RWPE1 (cell line): Measurements from ENCODE around the gene CHI3L1.
"Not testable (repeated sequence)": the region's sequence is repeated elsewhere in the genome, so short reads cannot be mapped to it uniquely, and the experiment has no call there.

Experiments
- CTCF ChIA-PET: fragments of 350-600 bp; sonication (Branson Sonifier 250); formaldehyde crosslinking; extraction: SDS; loops from one replicate; lab custom pipeline; 2021; lab: Yijun Ruan, JAX
- POLR2A ChIA-PET: fragments of 400-600 bp; formaldehyde crosslinking; extraction: SDS; loops from one replicate; lab custom pipeline; 2020; ENCODE audit warnings: antibody characterized with exemption; ENCODE audit not compliant: low non-redundant PET; lab: Yijun Ruan, JAX
- DNase-seq: peaks from one replicate; pipeline ENCODE4 v3.0.0; 2012; ENCODE audit warnings: low spot score
- H3K27ac ChIP-seq: fragments of 450-650 bp; 2 replicates; pipeline ENCODE4 v1.5.1; 2017
- TF ChIP-seq, protein P1 (sequence below): fragments of 450-650 bp; conservative IDR thresholded peaks from 2 replicates; pipeline ENCODE4 v1.5.1; 2017; ENCODE audit warnings: low read depth, mild to moderate bottlenecking

CHI3L1 gene

DNA sequence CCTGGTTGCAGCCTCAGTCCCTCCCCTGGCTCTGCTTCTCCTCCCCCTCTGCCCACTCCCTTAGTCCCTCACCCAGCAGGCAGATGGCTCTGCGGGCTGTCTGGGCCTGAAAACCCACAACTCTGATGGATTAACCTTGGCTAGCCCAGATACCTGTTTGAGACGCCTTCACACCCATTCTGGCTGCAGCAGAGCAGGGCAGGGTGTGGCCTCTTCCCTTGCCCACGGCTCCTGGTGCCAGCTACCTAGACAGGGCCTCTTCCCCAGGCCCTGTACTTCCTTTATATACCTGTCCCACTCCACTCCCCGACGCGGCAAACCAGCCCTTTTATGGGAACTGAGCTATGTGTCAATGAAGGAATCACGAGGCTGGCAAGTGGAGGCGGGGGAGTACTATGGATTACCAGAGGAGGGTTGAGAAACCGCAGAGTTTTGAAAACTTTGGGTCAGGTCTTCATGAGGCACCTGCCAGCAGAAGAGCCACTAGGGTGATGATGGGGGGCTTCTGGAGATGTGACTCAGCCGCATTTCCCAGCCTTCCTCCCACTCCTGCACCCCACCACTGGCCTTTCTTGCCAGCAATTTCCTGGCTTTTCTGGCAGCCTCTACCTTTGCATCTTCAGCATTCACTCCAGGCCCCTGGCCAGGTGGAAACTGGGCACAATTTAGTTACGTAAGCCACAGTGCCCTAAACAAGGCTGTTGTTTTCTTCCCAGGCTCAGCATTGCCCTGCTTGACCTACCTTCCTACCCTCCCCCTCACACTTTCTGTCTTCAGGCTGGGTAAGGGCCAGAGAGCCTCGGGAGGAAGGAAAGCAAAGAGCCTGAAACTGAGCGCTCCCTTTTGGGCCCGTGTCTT, at the start of gene CHI3L1:
Gene CHI3L1 (minus strand): TSS at position 259 of the 858 bp plus-strand sequence. CDS start 81 bp downstream, at position 178.
- no peak for DNase-seq
- peak within 1 kb of the TSS; percentile 65 for H3K27ac ChIP-seq
- POLR2A ChIA-PET, result no interaction called here
- TF ChIP-seq, protein P1, sequence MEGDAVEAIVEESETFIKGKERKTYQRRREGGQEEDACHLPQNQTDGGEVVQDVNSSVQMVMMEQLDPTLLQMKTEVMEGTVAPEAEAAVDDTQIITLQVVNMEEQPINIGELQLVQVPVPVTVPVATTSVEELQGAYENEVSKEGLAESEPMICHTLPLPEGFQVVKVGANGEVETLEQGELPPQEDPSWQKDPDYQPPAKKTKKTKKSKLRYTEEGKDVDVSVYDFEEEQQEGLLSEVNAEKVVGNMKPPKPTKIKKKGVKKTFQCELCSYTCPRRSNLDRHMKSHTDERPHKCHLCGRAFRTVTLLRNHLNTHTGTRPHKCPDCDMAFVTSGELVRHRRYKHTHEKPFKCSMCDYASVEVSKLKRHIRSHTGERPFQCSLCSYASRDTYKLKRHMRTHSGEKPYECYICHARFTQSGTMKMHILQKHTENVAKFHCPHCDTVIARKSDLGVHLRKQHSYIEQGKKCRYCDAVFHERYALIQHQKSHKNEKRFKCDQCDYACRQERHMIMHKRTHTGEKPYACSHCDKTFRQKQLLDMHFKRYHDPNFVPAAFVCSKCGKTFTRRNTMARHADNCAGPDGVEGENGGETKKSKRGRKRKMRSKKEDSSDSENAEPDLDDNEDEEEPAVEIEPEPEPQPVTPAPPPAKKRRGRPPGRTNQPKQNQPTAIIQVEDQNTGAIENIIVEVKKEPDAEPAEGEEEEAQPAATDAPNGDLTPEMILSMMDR, result no peak
- CTCF ChIA-PET, result interaction anchor here (0.7 to 4.0 kb wide), 5 partner anchors 14 to 365 kb away, joined by 3 to 25 read pairs (median 4); no protein-coding TSS in a partner anchor

DNA sequence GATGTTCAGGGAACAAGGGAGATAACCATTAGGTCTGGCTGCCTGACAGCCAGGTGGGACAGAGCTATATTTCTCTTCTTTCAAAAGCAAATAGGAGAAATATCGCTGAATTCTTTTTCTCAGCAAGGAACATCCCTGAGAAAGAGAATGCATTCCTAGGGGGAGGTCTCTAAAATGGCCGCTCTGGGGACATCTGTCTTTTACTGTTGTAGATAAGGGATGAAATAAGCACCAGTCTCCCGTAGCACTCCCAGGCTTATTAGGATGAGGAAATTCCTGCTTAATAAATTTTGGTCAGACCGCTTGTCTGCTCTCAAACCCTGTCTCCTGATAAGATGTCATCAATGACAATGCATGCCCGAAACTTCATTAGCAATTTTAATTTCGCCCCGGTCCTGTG, 48.4 kb upstream of the CHI3L1 start:
- CTCF ChIA-PET, result interaction anchor here (0.9 kb wide), 1 partner anchor 32 kb away, joined by 3 read pairs; no protein-coding TSS in a partner anchor
- POLR2A ChIA-PET, DNase-seq, H3K27ac ChIP-seq: not testable (repeated sequence)

DNA sequence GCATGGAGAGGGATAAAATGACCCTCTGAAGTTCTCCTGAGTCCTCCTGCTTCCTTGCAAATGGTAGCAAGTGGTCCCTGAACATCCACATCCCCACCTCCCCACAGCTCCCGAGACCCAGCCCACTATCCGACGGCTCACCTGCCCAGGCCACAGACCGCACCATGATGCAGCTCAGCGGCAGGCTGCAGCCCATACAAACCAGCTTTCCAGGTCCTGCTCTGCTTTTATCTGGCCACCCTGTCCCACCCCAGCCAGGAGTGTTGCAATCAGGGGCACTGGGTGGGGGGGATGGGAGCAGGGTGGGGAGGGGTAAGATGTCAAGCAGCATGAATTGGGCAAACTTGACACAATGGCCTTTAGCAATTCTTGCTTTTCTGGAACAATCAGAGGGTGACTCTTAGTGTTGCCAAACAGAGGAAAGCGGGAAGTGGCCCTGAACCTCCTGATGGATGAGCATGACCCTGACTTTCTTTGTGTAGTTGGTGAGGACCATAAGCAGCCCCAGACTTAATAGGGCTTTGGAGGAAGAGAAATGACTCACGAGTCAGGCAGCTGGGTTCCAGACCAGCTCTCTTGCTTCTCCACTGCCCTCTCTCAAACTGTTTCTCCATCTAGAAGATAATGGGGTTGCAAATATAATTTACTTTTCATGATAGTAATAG, 43.1 kb upstream of the CHI3L1 start, which contains the start of gene CHIT1:
Gene CHIT1 (minus strand): TSS at position 203 of the 665 bp plus-strand sequence. CDS start 37 bp downstream, at position 166.
- no peak within 1 kb of the TSS for H3K27ac ChIP-seq
- ChIA-PET CTCF (interaction anchor here (3.1 kb wide), 1 partner anchor 38 kb away, joined by 22 read pairs; no protein-coding TSS in a partner anchor), POLR2A (no interaction called here)
- no peak for DNase-seq
- TF ChIP-seq, protein P1, result no peak

DNA sequence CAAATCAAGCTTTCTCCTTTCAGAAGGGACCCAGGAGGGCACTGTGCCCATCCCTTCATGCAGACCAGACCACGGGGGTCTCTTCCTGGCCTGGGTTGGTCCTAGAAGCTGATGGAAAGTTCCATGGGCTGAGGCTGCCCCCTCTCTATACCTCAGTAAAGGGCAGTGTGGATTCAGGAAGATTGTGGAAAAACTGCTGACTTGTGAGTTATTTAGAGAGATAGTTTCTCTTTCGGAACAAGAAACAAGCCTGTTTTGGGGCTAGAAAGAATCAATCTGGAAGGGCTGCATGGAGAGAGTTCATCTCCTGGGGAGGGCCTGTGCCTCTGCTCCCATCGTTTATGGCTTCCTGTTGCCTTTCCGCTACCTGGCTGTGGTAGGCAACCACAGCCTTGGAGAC, 42.2 kb upstream of the CHI3L1 start:
- DNase-seq, result no peak
- CTCF ChIA-PET, result interaction anchor here (0.5 to 3.1 kb wide), 4 partner anchors 12 to 299 kb away, joined by 3 to 22 read pairs (median 10); no protein-coding TSS in a partner anchor

DNA sequence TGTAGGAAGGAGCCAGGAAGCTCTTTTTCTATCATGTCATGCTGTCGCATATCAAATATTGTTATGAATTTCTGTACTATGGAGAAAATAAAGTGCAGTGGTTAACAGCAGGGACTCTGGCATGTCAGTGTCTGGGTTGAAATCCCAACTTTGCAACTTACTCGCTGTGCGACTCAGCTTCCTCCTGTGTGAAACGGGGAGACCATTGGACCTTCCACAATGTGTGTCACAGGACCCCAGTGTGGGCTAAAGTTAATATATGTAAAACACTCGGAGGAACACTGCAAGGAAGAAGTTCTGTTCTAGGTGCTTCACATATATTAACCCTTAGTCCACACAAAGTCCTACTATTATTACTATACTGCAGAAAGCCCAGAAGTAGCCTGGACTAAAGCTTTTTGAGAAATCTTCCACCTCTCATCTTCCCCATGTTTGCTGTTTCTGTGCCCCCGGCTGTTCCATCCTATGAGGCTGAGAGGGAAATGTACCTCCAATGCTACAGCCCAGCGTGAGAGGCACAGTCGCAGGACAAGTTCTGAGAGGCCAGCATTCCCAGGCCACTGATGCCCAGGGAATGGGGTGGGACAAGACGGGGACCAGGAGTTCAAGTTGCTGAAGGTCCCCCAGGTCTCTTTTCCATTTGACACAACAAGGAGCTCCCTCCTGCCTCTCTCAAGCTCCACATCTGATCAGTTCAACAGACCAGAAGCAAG, 41.0 kb upstream of the CHI3L1 start:
- no peak for DNase-seq
- TF ChIP-seq, protein P1, result no peak
- no peak overlapping the region for H3K27ac ChIP-seq
- ChIA-PET POLR2A (interaction anchor here (0.7 kb wide), 1 partner anchor 79 kb away, joined by 3 read pairs; no protein-coding TSS in a partner anchor), CTCF (interaction anchor here (0.5 to 3.1 kb wide), 6 partner anchors 11 to 363 kb away, joined by 3 to 22 read pairs (median 5); no protein-coding TSS in a partner anchor)

More for the DNA sequence above, 42.2 kb upstream of the CHI3L1 start:
- POLR2A ChIA-PET, result no interaction called here
- no peak overlapping the region for H3K27ac ChIP-seq
- TF ChIP-seq, protein P1, result no peak

DNA sequence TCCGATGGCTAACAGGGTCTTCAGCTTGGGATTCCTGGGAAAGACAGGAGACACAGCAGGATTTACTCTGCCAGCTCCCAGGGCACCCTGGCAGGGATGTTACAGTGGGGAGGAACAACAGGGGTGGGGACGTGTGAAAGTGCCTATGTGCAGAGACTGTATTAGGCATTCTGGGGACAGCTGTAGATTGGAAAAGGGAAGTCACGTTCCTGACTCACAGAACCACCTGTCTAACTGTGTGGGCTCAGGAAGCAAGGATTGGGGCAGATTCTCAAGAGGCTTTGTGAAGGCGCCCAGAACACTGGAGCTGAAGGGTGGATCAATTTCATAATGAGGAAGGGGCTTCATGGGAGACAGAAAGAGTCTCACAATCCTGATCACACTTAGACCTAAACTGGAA, 38.6 kb upstream of the CHI3L1 start:
- TF ChIP-seq, protein P1, result no peak
- H3K27ac ChIP-seq, result no peak overlapping the region
- DNase-seq, result no peak
- CTCF ChIA-PET, result interaction anchor here (0.5 to 2.4 kb wide), 8 partner anchors 9 to 185 kb away, joined by 3 to 17 read pairs (median 4); no protein-coding TSS in a partner anchor
- POLR2A ChIA-PET, result no interaction called here
